C4-2B (cell line): ENCODE results near the gene GMEB1.

Source experiments
- ZFX ChIP-seq: fragments of 450-650 bp; IDR thresholded peaks from 2 replicates; pipeline ENCODE4 v1.6.1; 2017
- TF ChIP-seq, protein P1 (sequence below): fragments of 450-650 bp; conservative IDR thresholded peaks from 2 replicates; pipeline ENCODE4 v1.5.1; 2017; ENCODE audit warnings: mild to moderate bottlenecking

DNA sequence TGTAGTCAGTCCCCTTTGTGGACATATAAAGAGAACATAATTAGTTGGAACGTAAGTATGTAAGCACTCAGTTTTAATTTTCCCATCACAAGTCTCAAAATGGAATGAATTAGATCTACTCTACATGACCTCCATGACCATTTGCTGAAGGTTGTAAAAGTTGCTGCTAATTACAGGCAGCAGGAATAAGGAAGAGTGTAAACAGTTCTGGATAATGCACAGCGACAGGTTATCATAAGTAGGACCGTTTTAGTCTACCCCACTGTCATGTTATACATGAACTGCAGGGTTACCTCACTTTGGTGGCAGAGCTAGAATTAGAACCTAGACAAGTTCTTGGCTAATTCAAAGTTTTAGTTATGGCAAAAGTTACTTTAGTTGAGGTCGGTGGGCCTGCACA is 89.8 kb downstream of the GMEB1 start:
- TF ChIP-seq, protein P1, sequence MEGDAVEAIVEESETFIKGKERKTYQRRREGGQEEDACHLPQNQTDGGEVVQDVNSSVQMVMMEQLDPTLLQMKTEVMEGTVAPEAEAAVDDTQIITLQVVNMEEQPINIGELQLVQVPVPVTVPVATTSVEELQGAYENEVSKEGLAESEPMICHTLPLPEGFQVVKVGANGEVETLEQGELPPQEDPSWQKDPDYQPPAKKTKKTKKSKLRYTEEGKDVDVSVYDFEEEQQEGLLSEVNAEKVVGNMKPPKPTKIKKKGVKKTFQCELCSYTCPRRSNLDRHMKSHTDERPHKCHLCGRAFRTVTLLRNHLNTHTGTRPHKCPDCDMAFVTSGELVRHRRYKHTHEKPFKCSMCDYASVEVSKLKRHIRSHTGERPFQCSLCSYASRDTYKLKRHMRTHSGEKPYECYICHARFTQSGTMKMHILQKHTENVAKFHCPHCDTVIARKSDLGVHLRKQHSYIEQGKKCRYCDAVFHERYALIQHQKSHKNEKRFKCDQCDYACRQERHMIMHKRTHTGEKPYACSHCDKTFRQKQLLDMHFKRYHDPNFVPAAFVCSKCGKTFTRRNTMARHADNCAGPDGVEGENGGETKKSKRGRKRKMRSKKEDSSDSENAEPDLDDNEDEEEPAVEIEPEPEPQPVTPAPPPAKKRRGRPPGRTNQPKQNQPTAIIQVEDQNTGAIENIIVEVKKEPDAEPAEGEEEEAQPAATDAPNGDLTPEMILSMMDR: no peak
- no peak for TF ChIP-seq ZFX
